Aorta (tissue), 5 donors: ENCODE results near the gene C11orf54. TPM values are rescaled to one million over a fixed set of nuclear protein-coding genes. Genes with fewer than 3 reads are reported as not detected.
"Not testable (repeated sequence)": the region's sequence is repeated elsewhere in the genome, so short reads cannot be mapped to it uniquely, and the experiment has no call there.

Source experiments
- ATAC-seq: fragments of 200-7000 bp; cut with Tn5 transposase; one replicate; pipeline ENCODE4 v1.9.1; 2022; ENCODE audit warnings: moderate library complexity; ENCODE audit not compliant: low FRiP score
- DNase-seq, 2 donors: peaks; one replicate each; pipeline ENCODE4 v3.0.0-alpha.2; 2020
- H3K27ac ChIP-seq, 2 donors: one replicate each; pipeline ENCODE4 v1.5.1; 2013; ENCODE audit warnings: low read length in 2 of 2, mild to moderate bottlenecking in 2 of 2, moderate library complexity in 2 of 2, control low read depth in 1 of 2, inconsistent platforms in 1 of 2, low read depth in 1 of 2
- H3K27me3 ChIP-seq, 2 donors: one replicate each; pipeline ENCODE4 v1.6.1; 2013; ENCODE audit warnings: control low read depth in 1 of 2, low read length in 1 of 2, mild to moderate bottlenecking in 1 of 2, moderate library complexity in 1 of 2; ENCODE audit not compliant: insufficient read depth in 2 of 2, control insufficient read depth in 1 of 2
- H3K36me3 ChIP-seq, 2 donors: one replicate each; pipeline ENCODE4 v1.6.1; 2013; ENCODE audit warnings: control low read depth in 1 of 2, low read length in 1 of 2, mild to moderate bottlenecking in 1 of 2; ENCODE audit not compliant: insufficient read depth in 2 of 2, control insufficient read depth in 1 of 2
- H3K4me1 ChIP-seq, 2 donors: one replicate each; pipeline ENCODE4 v1.6.1; 2013; ENCODE audit warnings: low read length in 2 of 2, control low read depth in 1 of 2, mild to moderate bottlenecking in 1 of 2, moderate library complexity in 1 of 2; ENCODE audit not compliant: insufficient read depth in 2 of 2, control insufficient read depth in 1 of 2
- H3K4me3 ChIP-seq, 2 donors: one replicate each; pipeline ENCODE4 v1.5.1; 2013; ENCODE audit warnings: low read length in 2 of 2, control low read depth in 1 of 2, mild to moderate bottlenecking in 1 of 2
- H3K9me3 ChIP-seq: one replicate; pipeline ENCODE4 v1.6.1; 2013; ENCODE audit warnings: mild to moderate bottlenecking, low read length; ENCODE audit not compliant: control insufficient read depth
- WGBS, 2 donors: extraction: QIAGEN DNeasy Blood & Tissue Kit; methylation state at CpG; one replicate each; pipeline ENCODE4 v1.1.7; 2013; 5-methylcytosine and 5-hydroxymethylcytosine counted together
- intact Hi-C, 2 donors: fragments of 100-400 bp; cut with DNase I; formaldehyde crosslinking; loops; one replicate each; pipeline versions ENCODE4 v1.14.2 to v1.15.0; 2022
- polyA plus RNA-seq, 2 donors: library from polyadenylated mRNA; stranded (reverse); fragments of 200-250 nt; gene quantifications; one replicate each; pipeline ENCODE4 v1.2.3, GENCODE V29; 2013
- total RNA-seq, 2 donors: library from RNA; stranded (reverse); fragmentation: NEBNext Ultra II Directional; extraction: Animal tissue kit (Norgen Biotek cat#: 25700); gene quantifications; one replicate each; pipeline ENCODE4 v1.2.1, GENCODE V29; 2021
- donor health status: healthy with polysubstance abuse.
- donor health status: Bipolar disorder and iron deficiency.
- donor health status: DM: no; HTN: no; CAD: no.
- donor health status: DM: no; HTN: no; CAD: no.
- donor health status: DM: yes; HTN: yes; CAD: no.

Gene C11orf54
- total and polyA plus RNA-seq, 4 donors, result 23.1 to 31.2 (median 28.8) TPM

DNA sequence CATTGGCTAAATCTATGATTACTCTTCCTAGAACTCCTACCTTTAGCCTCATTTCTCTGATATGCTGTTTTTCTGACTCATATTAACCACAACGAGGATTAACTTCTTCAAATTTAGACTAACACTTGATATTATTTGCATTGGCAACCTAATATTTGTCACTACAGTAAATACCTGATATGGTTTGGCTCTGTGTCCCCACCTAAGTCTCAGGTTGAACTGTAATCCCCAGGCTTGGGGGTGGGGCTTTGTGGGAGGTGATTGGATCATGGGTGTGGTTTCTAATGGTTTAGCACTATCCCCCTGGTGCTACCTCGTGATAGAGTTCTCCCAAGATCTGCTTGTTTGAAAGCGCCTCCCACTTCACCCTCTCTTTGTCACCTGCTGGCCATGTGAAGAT lies 25.5 kb downstream of the C11orf54 start:
- no peaks in the 10 kb centered on the region for H3K4me1 ChIP-seq
- H3K27ac ChIP-seq, result no peak overlapping the region
- ATAC-seq (no peak), DNase-seq (no peak)
- no peak overlapping the region for H3K4me3 ChIP-seq
- H3K9me3 ChIP-seq, result no peaks in the 10 kb centered on the region
- peaks cover 0 to 1% of the 10 kb centered on the region in 2 donors for H3K36me3 ChIP-seq
- 72 to 79% methylated on average over 3 of the region's 3 CpGs for WGBS, 2 donors
- no peaks in the 10 kb centered on the region for H3K27me3 ChIP-seq
- intact Hi-C loops, result no loop called here

DNA sequence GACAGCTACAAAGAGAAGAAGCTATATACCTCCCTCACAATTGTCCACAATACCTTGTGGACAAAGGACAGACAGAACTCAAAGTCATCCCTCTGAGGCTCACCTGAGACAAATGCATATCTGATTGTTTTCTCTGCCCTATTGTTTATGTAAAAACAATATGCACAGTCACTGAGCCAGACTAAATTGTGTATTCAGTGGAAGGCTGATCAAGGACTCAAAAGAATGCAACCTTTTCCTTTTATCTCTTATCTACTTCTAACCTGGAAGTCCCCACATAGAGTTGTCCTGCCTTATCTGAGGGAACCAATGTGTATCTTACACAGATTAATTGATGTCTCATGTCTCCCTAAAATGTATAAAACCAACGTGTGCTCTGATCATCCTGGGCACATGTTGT lies 28.7 kb downstream of the C11orf54 start:
- ATAC-seq (no peak), DNase-seq (no peak)
- Histone ChIP-seq H3K4me3 (no peak overlapping the region), H3K9me3 (no peaks in the 10 kb centered on the region), H3K27me3 (no peaks in the 10 kb centered on the region), H3K4me1 (no peaks in the 10 kb centered on the region), H3K27ac (no peak overlapping the region), H3K36me3 (no peaks in the 10 kb centered on the region)
- intact Hi-C loops, result no loop called here
- 55 to 61% methylated on average over 1 of the region's 1 CpG for WGBS, 2 donors

DNA sequence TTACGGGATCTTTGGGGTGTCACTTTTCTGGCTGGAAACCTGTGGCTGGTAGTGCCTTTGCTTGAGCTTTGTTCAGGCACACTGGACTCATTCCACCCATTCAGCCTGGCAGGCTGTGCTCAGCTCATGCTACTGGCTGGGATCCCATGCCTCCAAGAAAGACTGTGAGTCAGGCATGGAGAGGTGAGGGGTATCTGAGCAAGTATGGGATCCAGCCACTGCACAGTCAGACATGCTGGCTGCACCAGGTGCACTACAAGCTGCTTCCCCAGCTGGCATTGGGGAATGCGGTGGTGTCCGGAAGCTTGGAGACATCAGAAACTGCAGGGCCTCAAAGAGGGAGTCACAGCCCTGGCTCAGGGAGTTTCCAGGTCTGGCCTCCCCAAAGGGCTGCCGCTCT lies 30.7 kb downstream of the C11orf54 start:
- ATAC-seq, result no peak
- 97 to 99% methylated on average over 4 of the region's 4 CpGs for WGBS, 2 donors

DNA sequence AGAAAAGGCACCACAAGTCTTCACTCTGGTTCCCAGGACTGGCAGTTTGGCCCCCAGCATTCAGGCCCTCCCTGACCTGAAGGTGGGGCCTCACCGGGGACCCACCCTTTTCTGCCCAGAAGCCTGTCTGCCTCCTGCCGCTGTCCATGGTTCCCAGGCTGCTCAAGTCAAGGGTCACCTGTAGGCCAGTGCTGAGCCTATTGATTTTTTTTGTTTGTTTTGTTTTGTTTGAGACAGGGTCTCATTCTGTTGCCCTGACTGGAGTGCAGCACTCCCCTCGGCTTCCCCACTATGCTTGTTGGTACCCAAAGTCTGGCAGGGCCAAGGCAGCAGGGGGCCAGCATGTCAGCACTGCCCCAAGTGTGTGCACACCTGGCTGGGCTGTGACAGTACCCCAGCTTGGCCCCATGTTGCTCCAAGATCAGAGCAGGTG lies 31.6 kb downstream of the C11orf54 start:
- WGBS, 2 donors, result 92 to 96% methylated on average over 3 of the region's 3 CpGs
- no peak for ATAC-seq
- intact Hi-C loops, result no loop called here

More for the DNA sequence above, 30.7 kb downstream of the C11orf54 start:
- H3K27ac ChIP-seq, result no peak overlapping the region
- H3K27me3 ChIP-seq, result no peaks in the 10 kb centered on the region
- H3K4me1 ChIP-seq, result no peaks in the 10 kb centered on the region
- intact Hi-C loops, result no loop called here
- H3K4me3 ChIP-seq, result no peak overlapping the region
- no peak for DNase-seq
- H3K9me3 ChIP-seq, result no peaks in the 10 kb centered on the region
- H3K36me3 ChIP-seq, result no peaks in the 10 kb centered on the region

DNA sequence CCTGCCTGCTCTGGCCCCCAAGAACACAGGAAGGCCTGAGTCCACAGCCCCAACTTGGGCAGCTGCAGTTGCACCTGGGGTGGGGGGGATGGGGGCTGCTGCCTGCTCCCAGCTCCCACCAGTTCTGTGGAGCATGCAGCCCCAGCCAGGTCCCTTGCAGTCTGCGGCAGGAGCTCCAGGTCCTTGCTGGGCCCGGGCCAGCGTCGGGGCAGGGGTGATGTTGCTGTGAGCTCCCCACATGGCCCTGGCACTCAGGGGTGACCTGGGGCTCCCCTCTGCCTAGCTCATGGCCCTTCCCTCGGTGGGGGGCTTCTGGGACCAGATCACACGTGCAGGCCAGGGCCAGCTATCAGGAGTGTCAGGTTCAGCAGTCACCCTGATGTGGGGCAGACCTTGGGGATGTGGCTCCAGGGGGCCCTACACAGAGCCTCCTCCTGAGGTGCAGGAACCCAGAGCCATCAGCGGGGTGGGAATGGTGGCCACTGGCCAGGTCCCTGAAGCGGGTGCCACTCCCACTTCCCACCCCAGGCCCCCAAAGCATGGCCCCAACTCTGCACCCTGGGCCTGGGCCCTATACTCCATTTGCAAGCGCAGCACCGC lies 32.2 kb downstream of the C11orf54 start:
- intact Hi-C loops, result no loop called here
- H3K4me3 ChIP-seq, result no peak overlapping the region
- 88 to 91% methylated on average over 10 of the region's 10 CpGs for WGBS, 2 donors
- DNase-seq (no peak), ATAC-seq (peak; percentile 56)
- no peak overlapping the region for H3K27ac ChIP-seq
- H3K4me1 ChIP-seq, result no peaks in the 10 kb centered on the region
- H3K27me3 ChIP-seq, result no peaks in the 10 kb centered on the region
- H3K36me3 ChIP-seq, result no peaks in the 10 kb centered on the region
- H3K9me3 ChIP-seq, result no peaks in the 10 kb centered on the region

More for the DNA sequence above, 31.6 kb downstream of the C11orf54 start:
- H3K4me3 ChIP-seq, result no peak overlapping the region
- DNase-seq, result no peak
- no peaks in the 10 kb centered on the region for H3K9me3 ChIP-seq
- H3K4me1 ChIP-seq, result no peaks in the 10 kb centered on the region
- H3K27ac ChIP-seq, result no peak overlapping the region
- H3K36me3 ChIP-seq, result no peaks in the 10 kb centered on the region
- H3K27me3 ChIP-seq, result no peaks in the 10 kb centered on the region

DNA sequence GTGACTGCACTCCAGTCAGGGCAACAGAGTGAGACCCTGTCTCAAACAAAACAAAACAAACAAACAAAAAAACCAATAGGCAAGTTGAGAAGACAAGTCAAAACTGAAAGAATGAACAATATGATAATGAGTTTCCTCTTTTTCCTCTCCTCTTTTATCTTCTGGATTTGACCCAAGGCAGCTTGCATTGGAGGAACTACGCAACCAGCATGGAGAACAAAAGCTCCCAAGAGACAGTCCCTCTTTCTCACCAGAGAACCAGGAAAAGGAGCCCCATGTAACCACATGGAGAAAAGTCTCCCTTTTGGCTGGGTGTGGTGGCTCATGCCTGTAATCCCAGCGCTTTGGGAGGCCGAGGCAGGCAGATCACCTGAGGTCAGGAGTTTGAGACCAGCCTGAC lies 33.1 kb downstream of the C11orf54 start:
- H3K36me3 ChIP-seq, H3K27me3 ChIP-seq, H3K9me3 ChIP-seq, intact Hi-C loops, H3K4me1 ChIP-seq, H3K27ac ChIP-seq, H3K4me3 ChIP-seq, DNase-seq, ATAC-seq: not testable (repeated sequence)
- 84 to 96% methylated on average over 3 of the region's 3 CpGs for WGBS, 2 donors

DNA sequence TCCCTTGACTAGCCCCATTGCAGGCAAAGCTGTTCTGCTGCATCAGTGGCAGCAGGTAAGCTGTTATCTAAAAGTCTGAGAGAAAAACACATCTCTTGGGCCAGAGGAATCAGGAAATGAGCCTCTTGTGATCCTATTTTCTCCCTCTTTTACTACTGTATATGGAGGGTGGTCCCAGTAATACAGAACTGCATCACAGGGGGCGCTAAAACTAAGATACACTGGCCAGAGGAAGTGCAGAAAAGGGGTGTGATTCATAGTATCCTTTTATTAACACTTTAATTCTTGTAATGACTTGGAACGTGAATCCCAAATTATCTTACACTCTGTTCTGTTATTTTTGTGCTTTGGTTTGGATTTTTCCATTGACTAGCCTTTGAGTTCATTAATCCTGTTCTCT lies 33.8 kb downstream of the C11orf54 start:
- Histone ChIP-seq H3K27ac (no peak overlapping the region), H3K4me1 (no peaks in the 10 kb centered on the region), H3K9me3 (no peaks in the 10 kb centered on the region), H3K4me3 (no peak overlapping the region), H3K27me3 (no peaks in the 10 kb centered on the region), H3K36me3 (no peaks in the 10 kb centered on the region)
- no peak for DNase-seq
- intact Hi-C loops, result no loop called here
- no peak for ATAC-seq
- 30 to 45% methylated on average over 2 of the region's 2 CpGs for WGBS, 2 donors

DNA sequence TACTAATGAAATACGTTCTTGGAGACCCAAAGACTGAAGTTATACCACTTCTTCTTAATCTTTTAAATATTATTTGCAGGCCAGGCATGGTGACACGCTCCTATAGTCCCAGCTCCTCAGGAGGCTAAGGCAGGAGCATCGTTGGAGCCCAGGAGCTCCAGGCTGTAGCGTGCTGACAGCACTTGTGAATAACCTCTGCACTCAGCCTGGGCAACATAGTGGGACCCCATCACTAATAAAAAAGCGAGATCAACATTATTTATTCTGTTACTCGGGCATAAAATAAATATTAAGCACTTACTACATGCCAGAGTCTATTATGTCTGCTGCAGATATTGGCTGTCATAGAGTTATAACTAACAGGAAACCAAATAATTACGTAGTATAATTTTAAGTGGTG lies 41.9 kb downstream of the C11orf54 start:
- no peaks in the 10 kb centered on the region for H3K9me3 ChIP-seq
- peaks cover 0 to 3% of the 10 kb centered on the region in 2 donors for H3K4me1 ChIP-seq
- H3K4me3 ChIP-seq, result peak overlapping the region; percentile 60 to 88
- ATAC-seq, result no peak
- intact Hi-C loops, result loop anchor here (5.0 to 10.0 kb wide), 2 partner anchors 41 to 119 kb away; partner anchors contain the start of genes C11orf54 (in 1 of the 2), CEP295 (in 1 of the 2) and TAF1D (in 1 of the 2)
- no peaks in the 10 kb centered on the region for H3K27me3 ChIP-seq
- WGBS, 2 donors, result 40 to 46% methylated on average over 7 of the region's 7 CpGs
- no peak for DNase-seq
- no peak overlapping the region for H3K27ac ChIP-seq
- no peaks in the 10 kb centered on the region for H3K36me3 ChIP-seq

DNA sequence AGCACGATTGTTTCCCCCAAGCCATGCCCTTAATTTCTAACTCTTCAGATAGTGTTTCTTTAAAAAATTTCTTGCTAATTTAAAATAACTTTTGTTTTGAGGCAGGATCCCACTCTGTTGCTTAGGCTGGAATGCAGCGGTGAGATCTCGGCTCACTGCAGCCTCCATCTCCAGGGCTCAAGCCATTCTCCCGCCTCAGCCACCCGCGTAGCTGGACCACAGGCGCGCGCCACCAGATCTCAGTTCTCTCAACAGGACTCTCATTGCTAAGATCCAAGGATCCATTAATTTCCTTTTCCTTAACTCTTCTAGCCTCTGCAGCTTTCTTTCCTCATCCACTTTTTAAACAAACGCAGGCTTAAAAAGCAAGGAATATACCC lies 42.3 kb downstream of the C11orf54 start:
- no peaks in the 10 kb centered on the region for H3K36me3 ChIP-seq
- H3K27ac ChIP-seq, result no peak overlapping the region
- DNase-seq, result peak in 1 of 2 donors; percentile 78
- WGBS, 2 donors, result 0% methylated on average over 10 of the region's 10 CpGs
- ATAC-seq, result peak; percentile 75
- intact Hi-C loops, result loop anchor here (2.0 to 10.0 kb wide), 3 partner anchors 41 to 119 kb away; partner anchors contain the start of genes C11orf54 (in 2 of the 2), TAF1D (in 2 of the 2) and CEP295 (in 1 of the 2)
- peaks cover 0 to 3% of the 10 kb centered on the region in 2 donors for H3K4me1 ChIP-seq
- H3K27me3 ChIP-seq, result no peaks in the 10 kb centered on the region
- H3K9me3 ChIP-seq, result no peaks in the 10 kb centered on the region
- peak overlapping the region; percentile 60 to 88 for H3K4me3 ChIP-seq
